ENCODE measurements around the gene FKBP5. TPM values are rescaled to one million over a fixed set of nuclear protein-coding genes. Genes with fewer than 3 reads are reported as not detected.

Gene FKBP5
- total and polyA plus RNA-seq, 4 donors = 6.9 to 19.9 (median 9.5) TPM

DNA sequence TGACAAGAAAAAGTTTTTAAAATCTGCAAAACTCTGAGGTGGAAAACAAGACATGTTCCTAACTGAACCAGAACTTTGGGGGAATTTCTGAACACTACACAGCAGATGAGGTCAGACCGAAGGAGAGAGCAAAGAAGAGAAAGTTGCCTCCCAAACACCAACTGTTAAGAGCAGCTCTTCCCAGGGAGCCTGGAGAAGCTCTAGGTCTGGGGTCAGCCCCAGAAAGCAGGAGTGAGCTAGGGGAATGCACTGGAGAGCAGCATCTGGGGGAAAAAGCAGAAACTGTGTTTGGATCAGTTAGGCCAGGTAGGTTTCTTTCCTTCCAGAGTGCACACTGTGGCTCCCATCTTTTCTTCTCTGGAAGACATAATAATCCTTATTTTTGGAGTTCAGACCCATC is 41.3 kb downstream of the FKBP5 start:
- DNase-seq (ENCODE audit: low read depth in 4 of 6, low spot score in 6 of 6) = no peak
- Histone ChIP-seq H3K27me3 (ENCODE audit: control insufficient read depth, insufficient read depth, low read length) (no peaks in the 10 kb centered on the region), H3K27ac (ENCODE audit: low read depth, low read length) (no peak overlapping the region), H3K9me3 (ENCODE audit: control insufficient read depth, insufficient read depth, low read length) (no peaks in the 10 kb centered on the region), H3K4me3 (ENCODE audit: low read depth, low read length) (no peak overlapping the region), H3K4me1 (ENCODE audit: control insufficient read depth, insufficient read depth, low read length) (no peaks in the 10 kb centered on the region), H3K36me3 (ENCODE audit: control insufficient read depth, insufficient read depth, low read length) (no peaks in the 10 kb centered on the region)
- no CpG with 5 or more reads among the region's 1 CpG for WGBS (ENCODE audit: insufficient coverage)

DNA sequence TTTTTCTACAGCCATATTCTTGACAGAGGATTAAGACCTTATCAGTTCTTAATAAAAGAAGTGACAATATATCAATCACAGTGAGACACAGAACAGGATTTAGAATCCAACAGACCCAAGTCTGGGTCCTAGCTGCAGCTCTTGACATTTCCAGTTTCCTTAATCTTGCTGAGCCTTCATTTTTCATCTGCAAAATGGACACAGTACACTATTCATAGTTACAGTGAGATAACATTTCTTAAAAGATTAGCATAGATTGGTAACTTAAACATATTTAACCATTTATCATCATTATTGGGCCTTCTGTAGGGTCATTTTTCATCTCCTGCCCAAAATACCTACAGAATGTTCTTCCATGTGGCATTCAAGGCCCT is 45.6 kb downstream of the FKBP5 start:
- Histone ChIP-seq H3K36me3 (ENCODE audit: control insufficient read depth, insufficient read depth, low read length) (no peaks in the 10 kb centered on the region), H3K4me3 (ENCODE audit: low read depth, low read length) (no peak overlapping the region), H3K27ac (ENCODE audit: low read depth, low read length) (no peak overlapping the region), H3K4me1 (ENCODE audit: control insufficient read depth, insufficient read depth, low read length) (no peaks in the 10 kb centered on the region), H3K27me3 (ENCODE audit: control insufficient read depth, insufficient read depth, low read length) (no peaks in the 10 kb centered on the region), H3K9me3 (ENCODE audit: control insufficient read depth, insufficient read depth, low read length) (no peaks in the 10 kb centered on the region)
- no peak for DNase-seq (ENCODE audit: low read depth in 4 of 6, low spot score in 6 of 6)

DNA sequence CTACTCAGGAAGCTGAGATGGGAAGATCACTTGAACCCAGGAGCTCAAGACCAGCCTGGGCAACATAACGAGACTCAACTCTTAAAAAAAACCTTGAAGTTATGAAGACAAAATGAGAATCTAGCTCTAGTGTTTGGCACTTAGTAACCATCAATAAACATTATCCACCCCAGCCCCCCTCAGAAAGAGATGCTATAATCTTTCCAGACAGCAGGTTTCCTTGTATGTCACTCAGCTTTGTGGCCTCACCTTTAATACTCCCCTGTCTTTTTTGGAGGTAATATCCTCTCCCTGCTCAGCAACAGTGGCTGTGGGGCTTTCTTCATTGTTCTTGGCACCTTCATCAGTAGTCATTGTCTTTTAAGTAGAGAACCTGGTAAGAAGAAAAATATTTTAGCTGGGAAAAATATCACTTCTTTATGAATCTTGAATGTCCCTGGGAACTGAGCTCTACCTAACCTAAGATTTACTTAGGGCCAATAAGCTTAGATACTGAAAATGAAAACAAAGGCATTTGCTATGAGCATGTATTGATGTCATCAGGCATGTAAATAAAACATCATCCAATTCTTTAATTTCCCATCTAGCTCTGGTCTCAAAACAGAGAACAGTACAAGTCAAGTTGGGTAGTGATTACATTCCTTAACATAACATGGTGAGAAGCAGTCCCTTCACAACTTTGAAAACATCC is 46.1 kb downstream of the FKBP5 start:
- no peak overlapping the region for H3K27ac ChIP-seq (ENCODE audit: low read depth, low read length)
- no peaks in the 10 kb centered on the region for H3K9me3 ChIP-seq (ENCODE audit: control insufficient read depth, insufficient read depth, low read length)
- no CpG with 5 or more reads among the region's 1 CpG for WGBS (ENCODE audit: insufficient coverage)
- DNase-seq (ENCODE audit: low read depth in 4 of 6, low spot score in 6 of 6) = no peak
- no peaks in the 10 kb centered on the region for H3K27me3 ChIP-seq (ENCODE audit: control insufficient read depth, insufficient read depth, low read length)
- H3K4me3 ChIP-seq (ENCODE audit: low read depth, low read length) = no peak overlapping the region
- no peaks in the 10 kb centered on the region for H3K4me1 ChIP-seq (ENCODE audit: control insufficient read depth, insufficient read depth, low read length)
- no peaks in the 10 kb centered on the region for H3K36me3 ChIP-seq (ENCODE audit: control insufficient read depth, insufficient read depth, low read length)

DNA sequence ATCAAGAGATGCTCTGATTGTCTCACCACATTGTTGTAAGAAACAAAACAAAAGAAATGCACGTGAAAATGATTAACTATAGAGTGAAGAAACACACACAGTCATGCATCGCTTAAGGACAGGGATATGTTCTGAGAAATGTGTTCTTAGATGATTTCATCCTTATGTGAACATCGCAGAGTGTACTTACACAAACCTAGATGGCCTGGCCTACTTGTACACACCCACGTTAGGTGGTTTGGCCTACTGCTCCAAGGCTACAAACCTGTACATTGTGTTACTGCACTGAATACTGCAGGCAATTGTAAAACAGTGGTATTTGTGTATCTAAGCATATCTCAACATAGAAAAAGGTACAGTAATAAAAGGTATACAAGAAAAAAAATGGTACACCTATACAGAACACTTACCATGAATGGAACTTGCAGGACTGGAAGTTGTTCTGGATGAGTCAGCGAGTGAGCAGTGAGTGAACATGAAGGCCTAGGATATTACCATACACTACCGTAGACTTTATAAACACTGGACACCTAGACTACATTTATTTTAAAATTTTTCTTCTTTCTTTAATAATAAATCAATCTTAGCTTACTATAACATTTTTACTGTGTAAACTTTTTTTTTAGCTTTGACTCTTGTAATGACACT is 48.6 kb downstream of the FKBP5 start:
- Histone ChIP-seq H3K4me1 (ENCODE audit: control insufficient read depth, insufficient read depth, low read length) (no peaks in the 10 kb centered on the region), H3K27me3 (ENCODE audit: control insufficient read depth, insufficient read depth, low read length) (no peaks in the 10 kb centered on the region), H3K9me3 (ENCODE audit: control insufficient read depth, insufficient read depth, low read length) (no peaks in the 10 kb centered on the region), H3K4me3 (ENCODE audit: low read depth, low read length) (no peak overlapping the region), H3K27ac (ENCODE audit: low read depth, low read length) (no peak overlapping the region), H3K36me3 (ENCODE audit: control insufficient read depth, insufficient read depth, low read length) (no peaks in the 10 kb centered on the region)
- DNase-seq (ENCODE audit: low read depth in 4 of 6, low spot score in 6 of 6) = no peak
- WGBS (ENCODE audit: insufficient coverage) = 93% methylated on average over 2 of the region's 6 CpGs

DNA sequence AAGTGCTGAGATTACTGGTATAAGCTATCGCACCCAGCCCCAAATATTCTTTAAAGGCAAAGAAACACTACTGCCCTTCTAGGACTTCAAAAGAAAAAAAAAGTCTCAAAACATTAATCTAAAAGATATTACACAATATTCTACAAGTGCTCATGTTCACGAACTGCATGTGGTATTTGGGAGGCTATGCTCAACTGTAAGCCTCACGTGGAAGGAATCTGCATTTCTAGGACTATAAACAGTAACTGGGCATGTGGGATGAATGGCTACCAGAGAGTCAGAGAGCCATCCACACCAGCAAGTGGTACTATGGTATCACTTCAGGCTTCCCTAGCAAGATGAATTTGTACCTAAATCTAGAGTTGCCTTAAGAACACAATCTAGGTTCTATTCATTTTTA is 50.0 kb downstream of the FKBP5 start:
- no peaks in the 10 kb centered on the region for H3K9me3 ChIP-seq (ENCODE audit: control insufficient read depth, insufficient read depth, low read length)
- no peaks in the 10 kb centered on the region for H3K36me3 ChIP-seq (ENCODE audit: control insufficient read depth, insufficient read depth, low read length)
- no peak overlapping the region for H3K4me3 ChIP-seq (ENCODE audit: low read depth, low read length)
- no CpG with 5 or more reads among the region's 3 CpGs for WGBS (ENCODE audit: insufficient coverage)
- H3K27ac ChIP-seq (ENCODE audit: low read depth, low read length) = no peak overlapping the region
- no peaks in the 10 kb centered on the region for H3K4me1 ChIP-seq (ENCODE audit: control insufficient read depth, insufficient read depth, low read length)
- no peaks in the 10 kb centered on the region for H3K27me3 ChIP-seq (ENCODE audit: control insufficient read depth, insufficient read depth, low read length)
- DNase-seq (ENCODE audit: low read depth in 4 of 6, low spot score in 6 of 6) = no peak

GRCh38 chr6:35637911-35638310 is 50.8 kb downstream of the FKBP5 start:
- WGBS (ENCODE audit: insufficient coverage) = no CpG with 5 or more reads among the region's 1 CpG
- H3K9me3 ChIP-seq (ENCODE audit: control insufficient read depth, insufficient read depth, low read length) = no peaks in the 10 kb centered on the region
- H3K4me3 ChIP-seq (ENCODE audit: low read depth, low read length) = no peak overlapping the region
- no peak for DNase-seq (ENCODE audit: low read depth in 4 of 6, low spot score in 6 of 6)
- no peaks in the 10 kb centered on the region for H3K36me3 ChIP-seq (ENCODE audit: control insufficient read depth, insufficient read depth, low read length)
- H3K27ac ChIP-seq (ENCODE audit: low read depth, low read length) = no peak overlapping the region
- H3K27me3 ChIP-seq (ENCODE audit: control insufficient read depth, insufficient read depth, low read length) = no peaks in the 10 kb centered on the region
- no peaks in the 10 kb centered on the region for H3K4me1 ChIP-seq (ENCODE audit: control insufficient read depth, insufficient read depth, low read length)

- no peak overlapping the region for H3K27ac ChIP-seq (ENCODE audit: low read depth, low read length)
- no peak for DNase-seq (ENCODE audit: low read depth in 4 of 6, low spot score in 6 of 6)
- H3K4me3 ChIP-seq (ENCODE audit: low read depth, low read length) = no peak overlapping the region
- no peaks in the 10 kb centered on the region for H3K9me3 ChIP-seq (ENCODE audit: control insufficient read depth, insufficient read depth, low read length)
- H3K27me3 ChIP-seq (ENCODE audit: control insufficient read depth, insufficient read depth, low read length) = no peaks in the 10 kb centered on the region
- no peaks in the 10 kb centered on the region for H3K4me1 ChIP-seq (ENCODE audit: control insufficient read depth, insufficient read depth, low read length)
- H3K36me3 ChIP-seq (ENCODE audit: control insufficient read depth, insufficient read depth, low read length) = no peaks in the 10 kb centered on the region
- no CpG with 5 or more reads among the region's 4 CpGs for WGBS (ENCODE audit: insufficient coverage)
Observed at GRCh38 chr6:35635601-35636597, 52.8 kb downstream of the FKBP5 start.

- Histone ChIP-seq H3K4me1 (ENCODE audit: control insufficient read depth, insufficient read depth, low read length) (no peaks in the 10 kb centered on the region), H3K36me3 (ENCODE audit: control insufficient read depth, insufficient read depth, low read length) (no peaks in the 10 kb centered on the region), H3K27ac (ENCODE audit: low read depth, low read length) (no peak overlapping the region), H3K27me3 (ENCODE audit: control insufficient read depth, insufficient read depth, low read length) (no peaks in the 10 kb centered on the region), H3K4me3 (ENCODE audit: low read depth, low read length) (no peak overlapping the region), H3K9me3 (ENCODE audit: control insufficient read depth, insufficient read depth, low read length) (no peaks in the 10 kb centered on the region)
- no peak for DNase-seq (ENCODE audit: low read depth in 4 of 6, low spot score in 6 of 6)
- no CpG with 5 or more reads among the region's 2 CpGs for WGBS (ENCODE audit: insufficient coverage)
Observed at GRCh38 chr6:35634316-35634715, 54.4 kb downstream of the FKBP5 start.

DNA sequence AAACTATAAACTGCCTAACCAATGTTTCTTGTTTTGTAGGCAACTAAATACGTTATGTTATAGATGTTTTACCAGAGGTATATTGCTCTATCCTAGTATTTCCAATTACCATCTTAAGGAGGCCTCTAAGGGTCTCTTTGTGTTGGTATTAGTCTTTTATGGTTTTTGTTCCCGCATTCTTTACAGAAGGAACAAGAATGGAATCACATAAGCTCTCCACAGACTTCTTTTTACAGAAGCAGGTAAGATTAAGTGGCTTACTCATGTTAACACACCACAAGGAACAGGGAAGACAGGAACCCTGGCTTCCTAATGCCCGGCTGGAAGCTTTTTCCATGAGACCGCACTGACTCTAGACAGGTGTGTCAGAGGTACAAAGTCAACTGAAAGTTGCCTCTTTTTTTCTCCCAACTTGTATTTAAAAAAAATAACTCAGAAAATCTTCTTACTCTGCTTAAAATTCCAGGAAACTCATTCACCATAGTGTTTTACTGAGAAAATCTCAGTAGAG is 55.1 kb downstream of the FKBP5 start:
- Histone ChIP-seq H3K36me3 (ENCODE audit: control insufficient read depth, insufficient read depth, low read length) (no peaks in the 10 kb centered on the region), H3K27ac (ENCODE audit: low read depth, low read length) (no peak overlapping the region), H3K4me3 (ENCODE audit: low read depth, low read length) (no peak overlapping the region), H3K9me3 (ENCODE audit: control insufficient read depth, insufficient read depth, low read length) (no peaks in the 10 kb centered on the region), H3K27me3 (ENCODE audit: control insufficient read depth, insufficient read depth, low read length) (no peaks in the 10 kb centered on the region), H3K4me1 (ENCODE audit: control insufficient read depth, insufficient read depth, low read length) (no peaks in the 10 kb centered on the region)
- DNase-seq (ENCODE audit: low read depth in 4 of 6, low spot score in 6 of 6) = no peak
- no CpG with 5 or more reads among the region's 4 CpGs for WGBS (ENCODE audit: insufficient coverage)

Data from spinal cord (tissue), 10 donors.